Panc1 (cell line): ENCODE measurements around the gene FAM174B. TPM values are rescaled to one million over a fixed set of nuclear protein-coding genes. Genes with fewer than 3 reads are reported as not detected.

Source experiments
- ATAC-seq: fragments of 200-7000 bp; cut with Tn5 transposase; 2 replicates; pipeline ENCODE4 v1.9.1; 2020; ENCODE audit warnings: mild to moderate bottlenecking, moderate library complexity
- BruUV-seq: library from RNA; stranded (reverse); fragments of 400-500 nt; replicated peaks from 2 replicates; lab custom pipeline; 2021; lab: Mats Ljungman, UMichigan
- CTCF ChIA-PET: fragments of 300-600 bp; sonication (Branson Sonifier 250); formaldehyde crosslinking; loops from one replicate; lab custom pipeline; 2022; ENCODE audit warnings: antibody characterized with exemption; lab: Charles Lee
- POLR2A ChIA-PET: fragments of 300-600 bp; sonication (Branson Sonifier 250); formaldehyde crosslinking; loops from one replicate; lab custom pipeline; 2022; ENCODE audit warnings: antibody characterized with exemption; lab: Charles Lee
- DNase-seq: peaks from one replicate; pipeline ENCODE4 v3.0.0-alpha.2; 2010; ENCODE audit warnings: low read depth, low spot score
- H3K27ac ChIP-seq: 2 replicates; pipeline ENCODE4 v1.5.1; 2011; ENCODE audit warnings: mild to moderate bottlenecking, low read length, inconsistent platforms
- H3K27me3 ChIP-seq: fragments of 200-500 bp; sonication (Bioruptor generic); 2 replicates; pipeline ENCODE4 v1.6.0; 2014; ENCODE audit warnings: low read length, inconsistent platforms; ENCODE audit not compliant: control insufficient read depth, insufficient read depth
- H3K36me3 ChIP-seq: fragments of 200-500 bp; sonication (Bioruptor generic); 2 replicates; pipeline ENCODE4 v1.5.1; 2014; ENCODE audit warnings: inconsistent platforms, mild to moderate bottlenecking, low read length, moderate library complexity; ENCODE audit not compliant: control insufficient read depth, insufficient read depth
- H3K4me1 ChIP-seq: 2 replicates; pipeline ENCODE4 v1.5.1; 2011; ENCODE audit warnings: inconsistent platforms, mild to moderate bottlenecking, low read length, moderate library complexity; ENCODE audit not compliant: control insufficient read depth, insufficient read depth
- H3K4me3 ChIP-seq, 2 experiments: 2 replicates each; pipeline ENCODE4 v1.5.1; 2011 to 2012; ENCODE audit warnings: low read depth in 2 of 2, low read length in 2 of 2, mild to moderate bottlenecking in 2 of 2, inconsistent platforms in 1 of 2, moderate library complexity in 1 of 2
- H3K9me3 ChIP-seq: fragments of 200-500 bp; sonication (Bioruptor generic); 2 replicates; pipeline ENCODE4 v1.5.1; 2014; ENCODE audit warnings: low read depth, mild to moderate bottlenecking, inconsistent platforms, low read length, moderate library complexity; ENCODE audit not compliant: control insufficient read depth, insufficient read depth
- POLR2AphosphoS5 ChIP-seq: IDR thresholded peaks from 2 replicates; pipeline ENCODE4 v1.6.1; 2012; ENCODE audit warnings: mild to moderate bottlenecking, low read depth, low read length, moderate library complexity
- SIN3A ChIP-seq: IDR thresholded peaks from 2 replicates; pipeline ENCODE4 v1.6.1; 2012; ENCODE audit warnings: low read depth, mild to moderate bottlenecking, low read length, moderate library complexity, borderline replicate concordance; ENCODE audit not compliant: insufficient read depth
- TCF7L2 ChIP-seq: IDR thresholded peaks from 2 replicates; pipeline ENCODE4 v1.6.1; 2011; ENCODE audit warnings: mild to moderate bottlenecking, low read depth, low read length, inconsistent platforms
- in situ Hi-C: cut with HindIII; loops from 2 replicates; pipeline ENCODE4 v1.10.0; 2016; ENCODE audit warnings: low sequenced_read_pairs, low pct_unique_long_range_greater_than_20kb
- intact Hi-C: fragments of 100-400 bp; cut with micrococcal nuclease; formaldehyde crosslinking; loops from one replicate; pipeline ENCODE4 v1.10.0; 2022; ENCODE audit not compliant: unreplicated experiment
- total RNA-seq: library from RNA; stranded (reverse); gene quantifications from one replicate; pipeline ENCODE4 v1.2.1, GENCODE V29; 2021; ENCODE audit not compliant: unreplicated experiment
- TF ChIP-seq, protein P1 (sequence below): fragments of 450-650 bp; IDR thresholded peaks from 2 replicates; pipeline ENCODE4 v1.5.1; 2017; ENCODE audit warnings: mild to moderate bottlenecking
- TF ChIP-seq, protein P2 (sequence below), 2 experiments: IDR thresholded peaks; 2 replicates each; pipeline ENCODE4 v1.6.1; 2011 to 2012; ENCODE audit warnings: low read depth in 2 of 2, control low read depth in 1 of 2, low read length in 1 of 2, mild to moderate bottlenecking in 1 of 2, moderate library complexity in 1 of 2; ENCODE audit not compliant: insufficient read depth in 1 of 2

Gene FAM174B
- total RNA-seq, 1 experiment from 2014 or later: 30.7 TPM

DNA sequence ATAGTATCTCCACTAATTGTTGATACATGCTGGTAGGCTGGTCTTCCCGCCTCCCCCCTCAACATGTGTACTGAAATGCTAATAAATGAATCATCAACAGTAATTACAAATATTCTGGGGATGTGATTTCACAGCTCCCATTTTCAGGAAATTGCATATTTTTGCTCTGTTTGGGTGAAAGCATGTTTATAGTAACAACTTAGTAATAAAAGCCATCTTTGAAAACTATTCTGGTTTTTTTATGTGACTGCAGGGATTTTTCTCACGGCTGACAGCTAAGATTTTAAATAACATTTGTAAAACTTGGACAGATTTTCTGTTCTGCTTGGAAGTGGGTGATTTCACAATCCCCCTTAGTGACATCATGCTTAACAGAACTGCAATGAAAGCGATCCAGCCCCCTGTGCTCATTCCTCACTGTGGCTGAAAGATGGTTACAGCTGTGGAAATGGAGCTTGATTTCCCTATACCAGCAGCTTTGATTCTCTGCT is 25.6 kb upstream of the FAM174B start:
- Histone ChIP-seq H3K27me3 (no peaks in the 10 kb centered on the region), H3K9me3 (no peaks in the 10 kb centered on the region), H3K36me3 (no peaks in the 10 kb centered on the region), H3K4me1 (no peaks in the 10 kb centered on the region), H3K4me3 (no peak overlapping the region), H3K27ac (no peak overlapping the region)
- no peak for ATAC-seq
- in situ Hi-C loops: no loop called here
- BruUV-seq: no TSS peak
- ChIA-PET POLR2A (no interaction called here), CTCF (no interaction called here)
- no peak for DNase-seq
- intact Hi-C loops: loop anchor here (10.0 kb wide), 1 partner anchor 156 kb away; no protein-coding TSS in a partner anchor
- TF ChIP-seq POLR2AphosphoS5: no peak
- TF ChIP-seq SIN3A: no peak
- TF ChIP-seq, protein P1, sequence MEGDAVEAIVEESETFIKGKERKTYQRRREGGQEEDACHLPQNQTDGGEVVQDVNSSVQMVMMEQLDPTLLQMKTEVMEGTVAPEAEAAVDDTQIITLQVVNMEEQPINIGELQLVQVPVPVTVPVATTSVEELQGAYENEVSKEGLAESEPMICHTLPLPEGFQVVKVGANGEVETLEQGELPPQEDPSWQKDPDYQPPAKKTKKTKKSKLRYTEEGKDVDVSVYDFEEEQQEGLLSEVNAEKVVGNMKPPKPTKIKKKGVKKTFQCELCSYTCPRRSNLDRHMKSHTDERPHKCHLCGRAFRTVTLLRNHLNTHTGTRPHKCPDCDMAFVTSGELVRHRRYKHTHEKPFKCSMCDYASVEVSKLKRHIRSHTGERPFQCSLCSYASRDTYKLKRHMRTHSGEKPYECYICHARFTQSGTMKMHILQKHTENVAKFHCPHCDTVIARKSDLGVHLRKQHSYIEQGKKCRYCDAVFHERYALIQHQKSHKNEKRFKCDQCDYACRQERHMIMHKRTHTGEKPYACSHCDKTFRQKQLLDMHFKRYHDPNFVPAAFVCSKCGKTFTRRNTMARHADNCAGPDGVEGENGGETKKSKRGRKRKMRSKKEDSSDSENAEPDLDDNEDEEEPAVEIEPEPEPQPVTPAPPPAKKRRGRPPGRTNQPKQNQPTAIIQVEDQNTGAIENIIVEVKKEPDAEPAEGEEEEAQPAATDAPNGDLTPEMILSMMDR: no peak
- TF ChIP-seq TCF7L2: no peak
- TF ChIP-seq, protein P2, sequence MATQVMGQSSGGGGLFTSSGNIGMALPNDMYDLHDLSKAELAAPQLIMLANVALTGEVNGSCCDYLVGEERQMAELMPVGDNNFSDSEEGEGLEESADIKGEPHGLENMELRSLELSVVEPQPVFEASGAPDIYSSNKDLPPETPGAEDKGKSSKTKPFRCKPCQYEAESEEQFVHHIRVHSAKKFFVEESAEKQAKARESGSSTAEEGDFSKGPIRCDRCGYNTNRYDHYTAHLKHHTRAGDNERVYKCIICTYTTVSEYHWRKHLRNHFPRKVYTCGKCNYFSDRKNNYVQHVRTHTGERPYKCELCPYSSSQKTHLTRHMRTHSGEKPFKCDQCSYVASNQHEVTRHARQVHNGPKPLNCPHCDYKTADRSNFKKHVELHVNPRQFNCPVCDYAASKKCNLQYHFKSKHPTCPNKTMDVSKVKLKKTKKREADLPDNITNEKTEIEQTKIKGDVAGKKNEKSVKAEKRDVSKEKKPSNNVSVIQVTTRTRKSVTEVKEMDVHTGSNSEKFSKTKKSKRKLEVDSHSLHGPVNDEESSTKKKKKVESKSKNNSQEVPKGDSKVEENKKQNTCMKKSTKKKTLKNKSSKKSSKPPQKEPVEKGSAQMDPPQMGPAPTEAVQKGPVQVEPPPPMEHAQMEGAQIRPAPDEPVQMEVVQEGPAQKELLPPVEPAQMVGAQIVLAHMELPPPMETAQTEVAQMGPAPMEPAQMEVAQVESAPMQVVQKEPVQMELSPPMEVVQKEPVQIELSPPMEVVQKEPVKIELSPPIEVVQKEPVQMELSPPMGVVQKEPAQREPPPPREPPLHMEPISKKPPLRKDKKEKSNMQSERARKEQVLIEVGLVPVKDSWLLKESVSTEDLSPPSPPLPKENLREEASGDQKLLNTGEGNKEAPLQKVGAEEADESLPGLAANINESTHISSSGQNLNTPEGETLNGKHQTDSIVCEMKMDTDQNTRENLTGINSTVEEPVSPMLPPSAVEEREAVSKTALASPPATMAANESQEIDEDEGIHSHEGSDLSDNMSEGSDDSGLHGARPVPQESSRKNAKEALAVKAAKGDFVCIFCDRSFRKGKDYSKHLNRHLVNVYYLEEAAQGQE (IDR thresholded peaks at IDR 0.05; ENCODE audit: insufficient read depth in 1 of 2, low read depth in 2 of 2, low read length in 1 of 2): no peak

DNA sequence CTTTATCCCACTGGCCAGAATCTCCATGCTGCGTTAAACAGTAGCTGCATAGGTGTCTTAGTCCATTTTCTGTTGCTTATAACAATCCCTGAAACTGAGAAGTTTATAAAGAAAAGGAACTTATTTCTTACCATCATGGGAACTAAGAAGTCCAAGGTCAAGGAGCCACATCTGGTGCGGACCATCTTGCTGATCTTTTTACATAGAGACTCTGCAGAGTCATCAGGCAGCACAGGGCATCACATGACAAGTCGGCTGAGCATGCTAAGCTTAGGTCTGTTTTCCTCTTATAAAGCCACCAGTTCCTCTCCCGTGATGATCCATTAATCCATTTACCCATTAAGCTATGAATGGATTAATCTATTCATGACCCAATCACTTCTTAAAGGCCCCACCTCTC is 22.4 kb upstream of the FAM174B start:
- ChIA-PET CTCF (no interaction called here), POLR2A (no interaction called here)
- TF ChIP-seq SIN3A (no peak), POLR2AphosphoS5 (no peak), TCF7L2 (no peak)
- TF ChIP-seq, protein P1: no peak
- TF ChIP-seq, protein P2 (IDR thresholded peaks at IDR 0.05; ENCODE audit: insufficient read depth in 1 of 2, low read depth in 2 of 2, low read length in 1 of 2): no peak
- Histone ChIP-seq H3K4me1 (no peaks in the 10 kb centered on the region), H3K4me3 (no peak overlapping the region), H3K27me3 (no peaks in the 10 kb centered on the region), H3K9me3 (no peaks in the 10 kb centered on the region), H3K27ac (no peak overlapping the region), H3K36me3 (no peaks in the 10 kb centered on the region)
- in situ Hi-C loops (no loop called here), intact Hi-C loops (no loop called here)
- BruUV-seq: no TSS peak
- DNase-seq (no peak), ATAC-seq (no peak)
